Pons (tissue), 1 donor: ENCODE data around the gene HIBADH.

Source experiments
- DNase-seq: peaks from one replicate; pipeline ENCODE4 v3.0.0-alpha.2; 2016; ENCODE audit warnings: low spot score

HIBADH gene

GRCh38 chr7:27491534-27491933, 171.1 kb downstream of the HIBADH start:
- no peak for DNase-seq

DNA sequence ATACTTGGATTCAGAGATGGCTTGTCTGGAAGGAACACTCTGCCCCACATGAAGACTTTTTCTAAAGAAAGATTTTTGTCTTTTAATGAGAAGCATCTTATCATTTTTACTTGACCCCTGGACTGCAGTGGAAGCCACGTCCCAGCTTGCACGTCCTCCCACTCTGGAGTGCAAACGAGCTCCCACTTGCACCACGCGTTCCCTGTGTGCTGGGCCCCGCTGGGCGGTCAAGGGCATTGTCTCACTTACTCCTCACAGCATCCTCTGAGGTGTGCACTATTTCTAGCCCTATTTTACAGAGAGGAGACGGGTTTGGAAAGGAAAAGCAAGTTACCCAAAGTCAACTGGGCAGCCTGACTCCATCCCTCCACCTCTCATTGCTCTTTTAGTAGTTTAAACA, 175.2 kb downstream of the HIBADH start:
- DNase-seq, result no peak

DNA sequence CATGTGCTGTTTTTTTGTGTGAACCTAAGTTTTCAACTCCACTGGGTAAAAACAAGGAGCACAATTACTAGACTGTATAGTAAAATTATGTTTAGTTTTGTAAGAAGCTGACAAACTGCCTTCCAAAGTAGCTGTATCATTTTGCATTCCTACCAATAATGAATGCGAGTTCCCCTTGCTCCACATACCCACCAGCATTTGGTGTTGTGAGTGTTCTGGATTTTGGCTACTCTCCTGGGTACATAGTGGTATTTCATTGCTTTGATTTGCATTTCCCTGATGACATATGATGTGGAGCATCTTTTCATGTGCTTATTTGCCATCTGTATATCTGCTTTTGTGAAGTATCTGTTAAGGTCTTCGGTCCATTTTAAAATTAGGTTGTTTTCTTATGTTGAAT, 178.2 kb downstream of the HIBADH start:
- DNase-seq, result no peak

DNA sequence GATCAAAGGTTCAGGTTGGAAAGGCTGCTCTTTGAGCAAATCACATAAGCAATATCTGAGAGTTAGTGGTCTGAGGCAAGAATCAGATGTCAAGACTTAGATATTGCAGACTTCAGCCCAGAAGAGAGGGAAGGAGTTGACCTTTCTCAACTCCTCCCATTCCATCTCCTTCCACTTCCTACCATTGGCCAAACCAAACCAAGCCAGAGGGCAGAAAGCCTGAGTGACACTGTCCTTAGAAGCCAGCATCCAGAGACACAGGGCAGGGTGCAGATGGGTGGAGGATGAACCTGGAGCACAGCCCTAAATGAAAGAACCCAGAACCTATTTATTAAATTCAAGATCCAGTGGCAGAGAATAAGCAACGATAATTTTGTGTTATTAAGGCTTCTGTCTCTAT, 180.5 kb downstream of the HIBADH start:
- no peak for DNase-seq

DNA sequence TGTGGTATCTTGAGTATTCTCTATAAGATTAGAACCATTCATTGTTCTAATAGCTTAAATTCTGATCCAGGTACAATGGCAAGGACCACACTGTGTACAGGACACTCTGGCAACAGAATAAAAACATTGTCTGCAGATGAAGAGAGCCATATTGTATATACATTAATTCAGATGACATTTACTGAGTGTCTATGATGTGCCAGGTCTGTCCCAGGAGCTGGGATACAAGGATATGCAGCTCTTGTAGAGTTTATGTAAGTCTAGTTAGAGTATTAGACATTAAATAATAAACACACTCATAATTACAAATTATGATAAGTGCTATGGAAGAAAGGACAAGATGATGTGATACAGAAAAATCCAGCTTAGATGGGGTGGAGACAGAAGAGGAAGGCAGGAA, 184.1 kb downstream of the HIBADH start:
- DNase-seq, result no peak

DNA sequence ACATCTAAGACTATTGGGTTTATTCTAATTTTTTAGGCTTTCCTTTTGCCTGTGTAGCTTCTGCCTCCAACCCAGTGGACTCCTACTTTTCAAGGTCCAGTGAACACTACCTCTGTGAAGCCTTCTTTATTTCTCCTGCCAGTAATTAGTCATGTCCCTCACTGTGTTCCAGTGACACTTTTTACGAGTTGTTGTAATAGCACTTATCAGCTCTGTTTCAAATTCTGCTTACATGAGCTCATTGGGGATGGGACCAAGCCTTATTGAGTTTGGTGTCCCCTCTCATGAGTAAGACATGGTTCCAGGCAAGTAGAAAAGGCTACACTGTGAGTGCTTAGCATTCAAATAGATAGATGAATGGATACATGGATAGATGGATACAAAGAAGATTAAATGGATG, 184.6 kb downstream of the HIBADH start:
- no peak for DNase-seq

- no peak for DNase-seq
Observed at GRCh38 chr7:27476493-27476892, 186.2 kb downstream of the HIBADH start.
